C1 segment of cervical spinal cord (tissue), 14 donors: ENCODE data around the gene LRRC70.
"Not testable (repeated sequence)": the region's sequence is repeated elsewhere in the genome, so short reads cannot be mapped to it uniquely, and the experiment has no call there.

Source experiments
- DNase-seq, 14 donors: peaks; one replicate each; lab custom pipeline; 2025; lab: John Stamatoyannopoulos, UW

The LRRC70 gene

DNA sequence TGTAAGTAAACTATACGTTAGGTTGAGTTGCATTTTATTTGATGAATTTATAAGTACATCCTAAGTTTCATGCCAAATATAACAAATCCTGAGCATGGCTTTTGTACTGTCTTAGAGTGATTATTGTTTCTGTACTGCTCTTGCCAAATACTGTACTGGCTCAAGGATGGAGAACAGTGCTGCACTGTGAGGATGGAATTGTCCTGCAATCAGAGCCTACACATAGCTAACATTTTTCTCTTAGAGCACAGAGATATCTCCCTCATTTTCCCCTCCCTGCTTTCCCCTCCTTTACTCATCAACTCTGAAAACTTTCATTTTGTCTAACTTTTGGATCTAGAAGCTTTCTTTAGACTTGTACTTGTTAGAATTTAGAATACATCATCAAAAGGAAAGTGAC lies 28.3 kb downstream of the LRRC70 start:
- no peak for DNase-seq

DNA sequence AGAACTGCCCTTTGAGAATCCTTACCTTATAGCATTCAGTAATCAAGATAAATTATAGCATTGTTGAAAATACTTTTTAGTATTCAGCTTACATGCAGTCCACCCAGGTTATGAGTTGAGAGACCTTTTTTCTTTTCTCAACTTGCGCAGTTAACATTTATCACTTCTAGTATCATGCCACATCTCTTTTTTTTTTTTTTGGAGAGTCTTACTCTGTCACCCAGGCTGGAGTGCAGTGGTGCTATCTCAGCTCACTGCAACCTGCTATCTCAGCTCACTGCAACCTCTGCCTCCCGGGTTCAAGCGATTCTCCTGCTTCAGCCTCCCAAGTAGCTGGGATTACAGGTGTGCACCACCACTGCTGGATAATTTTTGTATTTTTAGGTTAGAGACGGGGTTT lies 29.0 kb downstream of the LRRC70 start:
- no peak for DNase-seq

DNA sequence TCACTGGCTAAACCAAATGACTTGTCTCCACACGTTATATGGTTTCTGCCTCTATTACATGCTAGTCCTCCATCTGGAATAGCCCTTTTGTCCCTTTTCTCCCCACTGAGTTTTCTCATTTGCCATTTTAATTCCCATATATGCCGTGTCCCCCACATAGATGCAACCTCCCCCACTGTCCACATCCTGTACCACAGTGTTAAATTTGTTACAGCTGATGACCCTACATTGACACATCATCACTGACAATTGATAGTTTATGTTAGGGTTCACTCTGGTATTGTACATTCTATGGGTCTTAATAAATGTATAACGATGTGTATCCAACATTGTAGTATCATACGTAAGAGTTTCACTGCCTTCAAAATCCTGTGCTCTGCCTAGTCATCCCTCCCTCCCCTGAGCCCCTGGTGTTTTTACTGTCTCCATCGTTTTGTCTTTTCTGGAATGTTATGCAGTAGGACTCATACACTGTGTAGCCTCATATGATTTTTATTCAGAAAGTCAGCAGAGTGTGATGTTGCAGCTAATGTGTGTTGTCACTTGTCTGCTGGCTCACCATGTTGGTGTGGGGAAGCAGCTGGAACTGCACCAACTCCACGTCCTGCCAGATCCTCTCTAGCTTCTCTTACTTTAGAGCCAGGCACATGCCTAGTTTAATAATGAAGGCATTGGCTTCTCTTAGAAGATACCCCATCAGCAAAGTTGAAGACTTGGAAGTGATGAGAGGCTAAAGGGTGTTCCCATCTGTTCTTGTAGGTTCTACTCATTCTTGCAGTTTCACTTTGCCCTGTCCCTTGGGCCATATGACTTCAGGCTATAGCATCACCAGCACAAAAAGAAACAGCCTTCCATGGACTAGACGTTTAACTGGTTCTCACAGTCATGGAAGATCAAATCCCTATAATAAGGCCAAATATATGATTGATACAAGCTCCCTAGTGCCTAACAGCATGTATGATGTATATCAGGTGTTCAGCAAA lies 30.2 kb downstream of the LRRC70 start:
- DNase-seq, result peak in 1 of 14 donors; percentile 41

GRCh38 chr5:62614355-62614754 lies 35.7 kb downstream of the LRRC70 start:
- no peak for DNase-seq

- DNase-seq, result no peak
These were observed 38.1 kb downstream of the LRRC70 start for GRCh38 chr5:62616615-62617277.

DNA sequence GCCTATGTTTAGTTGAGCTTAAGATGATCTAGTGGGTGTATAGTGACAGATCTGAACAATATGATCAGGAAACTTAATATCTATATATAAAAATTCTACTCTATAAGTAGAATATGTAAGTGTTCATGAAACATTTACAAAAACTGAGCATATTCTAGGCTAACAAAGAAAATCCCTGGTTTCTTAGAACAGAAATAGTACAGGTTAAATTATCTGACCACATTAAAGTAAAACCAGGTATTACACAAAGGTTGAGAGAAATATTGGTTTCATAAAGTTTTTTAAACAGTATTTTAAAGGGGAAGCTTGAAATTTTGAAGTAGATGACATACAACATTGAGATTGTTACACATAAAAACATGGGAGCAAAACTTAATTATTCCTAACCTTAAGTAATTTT lies 39.3 kb downstream of the LRRC70 start:
- DNase-seq, result no peak

DNA sequence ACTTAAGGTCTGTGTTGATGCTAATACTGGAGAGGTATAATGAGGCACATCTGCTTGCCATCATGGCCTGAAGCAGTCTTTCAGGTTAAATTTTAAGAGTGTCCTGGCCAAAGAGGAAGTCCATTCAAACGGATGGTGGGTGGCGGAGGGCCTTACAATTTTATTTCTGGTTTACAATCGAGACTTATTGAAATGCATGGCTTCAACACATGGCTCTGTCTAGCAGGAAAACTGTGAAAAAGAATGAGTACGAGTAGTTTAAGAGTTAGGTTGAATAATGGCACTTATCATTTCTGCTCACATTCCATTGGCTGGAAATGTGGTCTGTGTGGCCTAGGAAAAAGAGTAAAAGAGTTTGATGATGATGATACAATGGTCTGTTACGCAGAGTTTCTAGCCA lies 42.1 kb downstream of the LRRC70 start:
- DNase-seq, result no peak

- DNase-seq, result no peak
These were observed 42.7 kb downstream of the LRRC70 start for GRCh38 chr5:62621280-62621679.

DNA sequence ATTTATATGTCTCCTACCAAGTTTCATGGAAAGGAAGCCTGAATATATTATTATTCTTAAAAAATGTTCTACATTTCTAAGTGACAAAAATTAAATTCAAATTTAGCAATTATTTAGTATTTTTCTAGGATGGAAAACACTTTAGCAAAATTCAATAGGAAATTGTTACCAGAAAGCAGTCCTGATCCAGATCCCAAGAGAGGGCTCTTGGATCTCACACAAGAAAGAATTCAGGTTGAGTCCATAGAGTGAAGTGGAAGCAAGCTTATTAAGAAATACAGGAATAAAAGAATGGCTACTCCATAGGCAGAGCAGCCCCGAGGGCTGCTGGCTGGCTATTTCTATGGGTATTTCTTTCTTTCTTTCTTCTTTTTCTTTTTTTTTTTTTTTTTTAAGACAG lies 44.7 kb downstream of the LRRC70 start:
- DNase-seq, result no peak

GRCh38 chr5:62624436-62624835 lies 45.8 kb downstream of the LRRC70 start:
- DNase-seq, result not testable (repeated sequence)

- DNase-seq, result no peak
These were observed 47.9 kb downstream of the LRRC70 start for GRCh38 chr5:62626534-62626933.

GRCh38 chr5:62627121-62627520 lies 48.5 kb downstream of the LRRC70 start:
- DNase-seq, result no peak

DNA sequence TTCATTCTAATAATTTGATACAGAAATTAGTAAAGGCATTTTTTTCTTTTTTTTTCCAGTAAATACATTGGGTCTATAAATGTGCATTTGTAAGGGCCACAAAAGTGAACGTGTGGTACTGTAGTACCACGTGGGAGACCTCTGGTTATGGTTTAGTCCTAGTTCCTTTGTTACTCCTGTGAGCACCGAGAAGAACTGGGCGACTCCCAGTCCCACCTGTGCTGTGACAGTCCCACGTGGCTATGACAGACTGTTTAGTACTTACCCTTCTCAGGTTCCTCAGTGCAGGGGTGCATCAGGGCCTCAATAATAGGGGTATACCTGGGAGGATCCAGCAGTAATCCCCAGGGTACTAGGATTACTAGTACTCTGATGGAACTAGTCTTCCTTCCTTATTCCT lies 49.3 kb downstream of the LRRC70 start:
- DNase-seq, result no peak
